Astrocyte of the cerebellum (primary cell): ENCODE data around the gene SYCP2.

Source experiments
- DNase-seq: peaks from one replicate; pipeline ENCODE4 v3.0.0-alpha.2; 2011; ENCODE audit warnings: low read depth
- H3K4me3 ChIP-seq: 2 replicates; pipeline ENCODE4 v1.5.1; 2011; ENCODE audit warnings: mild to moderate bottlenecking, low read depth, low read length, moderate library complexity
- CTCF ChIP-seq: IDR thresholded peaks from 2 replicates; pipeline ENCODE4 v1.5.1; 2012; ENCODE audit warnings: low read length, low read depth, moderate library complexity, mild to moderate bottlenecking; ENCODE audit errors: missing control alignments
- in situ Hi-C: cut with HindIII; loops from 2 replicates; pipeline ENCODE4 v1.10.0; 2017; ENCODE audit warnings: low sequenced_read_pairs

The SYCP2 gene

DNA sequence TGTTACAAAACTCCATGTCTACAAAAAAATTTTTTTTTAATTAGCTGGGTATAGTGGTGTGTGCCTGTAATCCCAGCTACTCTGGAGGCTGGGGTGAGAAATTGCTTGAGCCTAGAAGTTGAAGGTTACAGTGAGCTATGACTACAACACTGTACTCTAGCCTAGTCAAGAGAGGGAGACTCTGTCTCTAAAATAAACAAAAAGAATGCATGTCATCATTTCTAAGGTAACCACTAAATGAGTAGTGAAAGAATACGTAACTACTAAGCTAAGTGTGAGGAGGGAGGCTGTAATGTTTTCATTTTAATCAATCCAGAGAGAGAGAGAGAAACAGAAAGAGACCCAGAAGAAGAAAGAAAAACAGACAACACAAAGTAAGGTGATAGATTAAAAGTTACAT, 9.9 kb downstream of the SYCP2 start:
- TF ChIP-seq CTCF = no peak
- H3K4me3 ChIP-seq = no peak overlapping the region
- in situ Hi-C loops = no loop called here
- DNase-seq = no peak

DNA sequence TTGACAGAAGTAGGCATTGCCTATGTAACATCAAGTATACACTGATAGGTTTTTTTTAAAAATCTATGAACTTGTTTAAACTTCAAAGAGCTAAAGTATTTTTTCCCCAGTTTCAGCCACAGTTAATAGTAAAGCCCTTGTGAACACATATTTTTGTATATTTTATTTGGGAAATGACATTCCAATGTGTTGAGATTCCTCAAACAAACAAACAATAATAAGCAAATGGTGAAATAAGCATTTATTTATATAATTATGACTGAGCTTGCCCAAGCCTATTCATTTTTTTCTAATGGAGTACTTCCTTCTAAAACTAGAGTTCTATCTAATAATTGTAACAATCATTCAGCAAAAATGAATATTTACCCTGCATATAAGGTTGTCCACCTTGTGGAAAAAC, 12.5 kb downstream of the SYCP2 start:
- TF ChIP-seq CTCF = no peak
- H3K4me3 ChIP-seq = no peak overlapping the region
- in situ Hi-C loops = no loop called here
- no peak for DNase-seq

DNA sequence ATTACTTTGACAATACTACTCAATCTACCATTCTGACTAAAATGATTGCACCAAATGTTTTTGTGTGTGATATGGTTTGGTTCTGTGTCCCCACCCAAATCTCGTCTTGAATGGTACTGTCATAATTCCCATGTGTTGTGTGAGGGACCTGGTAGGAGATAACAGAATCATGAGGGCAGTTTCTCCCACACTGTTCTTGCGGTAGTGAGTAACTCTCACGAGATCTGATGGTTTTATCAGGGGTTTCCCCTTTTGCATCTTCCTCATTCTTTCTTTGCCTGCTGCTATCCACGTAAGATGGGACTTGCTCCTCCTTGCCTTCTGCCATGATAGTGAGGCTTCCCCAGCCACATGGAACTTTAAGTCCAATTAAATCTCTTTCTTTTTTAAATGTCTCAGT, 20.8 kb downstream of the SYCP2 start:
- H3K4me3 ChIP-seq = no peak overlapping the region
- DNase-seq = no peak
- in situ Hi-C loops = no loop called here
- TF ChIP-seq CTCF = no peak

DNA sequence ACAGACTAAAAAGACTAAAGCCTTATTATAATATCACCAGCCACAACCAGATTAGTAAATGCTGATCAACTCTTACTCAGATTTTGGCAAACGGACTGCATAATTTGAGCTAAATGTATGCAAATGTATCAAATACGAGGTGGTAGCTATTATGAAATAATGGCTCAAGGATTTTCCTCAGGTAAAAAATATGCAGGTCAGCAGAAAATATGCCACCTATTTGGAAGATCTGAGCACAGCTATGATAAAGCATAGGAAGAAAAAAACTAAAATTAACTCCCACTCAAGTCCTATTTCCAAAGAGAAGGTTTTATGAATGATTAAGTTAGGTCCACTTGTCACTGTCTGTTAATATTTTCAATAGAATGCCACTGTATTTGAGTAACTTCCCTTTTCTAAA, 22.4 kb downstream of the SYCP2 start:
- DNase-seq = no peak
- in situ Hi-C loops = no loop called here
- no peak overlapping the region for H3K4me3 ChIP-seq
- TF ChIP-seq CTCF = no peak

GRCh38 chr20:59908855-59909254, 24.6 kb downstream of the SYCP2 start:
- TF ChIP-seq CTCF = no peak
- H3K4me3 ChIP-seq = no peak overlapping the region
- in situ Hi-C loops = no loop called here
- DNase-seq = no peak

GRCh38 chr20:59903621-59904020, 29.8 kb downstream of the SYCP2 start:
- no peak for DNase-seq
- H3K4me3 ChIP-seq = no peak overlapping the region
- TF ChIP-seq CTCF = no peak
- in situ Hi-C loops = no loop called here

- in situ Hi-C loops = no loop called here
- TF ChIP-seq CTCF = no peak
- no peak overlapping the region for H3K4me3 ChIP-seq
- DNase-seq = no peak
Measured at GRCh38 chr20:59902470-59902869, 31.0 kb downstream of the SYCP2 start.
